Body of pancreas (tissue), 4 donors: ENCODE results near the gene KRTAP4-9.

Experiments used
- POLR2A ChIP-seq, 3 donors: fragments of 450-650 bp; IDR thresholded peaks; one replicate each; pipeline ENCODE4 v1.6.1; 2016; ENCODE audit warnings: antibody characterized with exemption in 3 of 3, mild to moderate bottlenecking in 2 of 3
- TF ChIP-seq, protein P1 (sequence below), 7 experiments: fragments of 450-650 bp in 4 of 7; fragments of 200-600 bp in 3 of 7; sonication (generic) in 3 of 7; IDR thresholded peaks; one replicate each; pipeline ENCODE4 v1.5.1; 2016 to 2019; ENCODE audit warnings: antibody characterized with exemption in 7 of 7

- TF ChIP-seq, protein P1, sequence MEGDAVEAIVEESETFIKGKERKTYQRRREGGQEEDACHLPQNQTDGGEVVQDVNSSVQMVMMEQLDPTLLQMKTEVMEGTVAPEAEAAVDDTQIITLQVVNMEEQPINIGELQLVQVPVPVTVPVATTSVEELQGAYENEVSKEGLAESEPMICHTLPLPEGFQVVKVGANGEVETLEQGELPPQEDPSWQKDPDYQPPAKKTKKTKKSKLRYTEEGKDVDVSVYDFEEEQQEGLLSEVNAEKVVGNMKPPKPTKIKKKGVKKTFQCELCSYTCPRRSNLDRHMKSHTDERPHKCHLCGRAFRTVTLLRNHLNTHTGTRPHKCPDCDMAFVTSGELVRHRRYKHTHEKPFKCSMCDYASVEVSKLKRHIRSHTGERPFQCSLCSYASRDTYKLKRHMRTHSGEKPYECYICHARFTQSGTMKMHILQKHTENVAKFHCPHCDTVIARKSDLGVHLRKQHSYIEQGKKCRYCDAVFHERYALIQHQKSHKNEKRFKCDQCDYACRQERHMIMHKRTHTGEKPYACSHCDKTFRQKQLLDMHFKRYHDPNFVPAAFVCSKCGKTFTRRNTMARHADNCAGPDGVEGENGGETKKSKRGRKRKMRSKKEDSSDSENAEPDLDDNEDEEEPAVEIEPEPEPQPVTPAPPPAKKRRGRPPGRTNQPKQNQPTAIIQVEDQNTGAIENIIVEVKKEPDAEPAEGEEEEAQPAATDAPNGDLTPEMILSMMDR (IDR thresholded peaks at IDR 0.05), result no peak
- no peak for TF ChIP-seq POLR2A (IDR thresholded peaks at IDR 0.05)
These were observed 22.6 kb upstream of the KRTAP4-9 start for GRCh38 chr17:41082626-41083025.
